ENCODE measurements around the gene CYP3A5.

The CYP3A5 gene

GRCh38 chr7:99605527-99605926 is 74.3 kb downstream of the CYP3A5 start:
- DNase-seq: no peak

- no peak for DNase-seq
Measured at GRCh38 chr7:99601656-99602310, 78.0 kb downstream of the CYP3A5 start.

GRCh38 chr7:99599836-99600235 is 80.0 kb downstream of the CYP3A5 start:
- DNase-seq: no peak

All from NCI-H526 (cell line).